ENCODE measurements around the gene PELO.

Gene PELO

GRCh38 chr5:52770287-52770939 lies 17.3 kb upstream of the PELO start:
- in situ Hi-C loops (cut with HindIII; ENCODE audit: low sequenced_read_pairs): no loop called here

GRCh38 chr5:52771343-52772039 lies 16.2 kb upstream of the PELO start:
- in situ Hi-C loops (cut with HindIII; ENCODE audit: low sequenced_read_pairs): no loop called here

- in situ Hi-C loops (cut with HindIII; ENCODE audit: low sequenced_read_pairs): no loop called here
Measured at GRCh38 chr5:52772668-52773067, 15.0 kb upstream of the PELO start.

GRCh38 chr5:52773342-52773741 lies 14.4 kb upstream of the PELO start:
- in situ Hi-C loops (cut with HindIII; ENCODE audit: low sequenced_read_pairs): no loop called here

GRCh38 chr5:52774005-52774410 lies 13.7 kb upstream of the PELO start:
- in situ Hi-C loops (cut with HindIII; ENCODE audit: low sequenced_read_pairs): no loop called here

- in situ Hi-C loops (cut with HindIII; ENCODE audit: low sequenced_read_pairs): no loop called here
Measured at GRCh38 chr5:52776116-52776515, 11.6 kb upstream of the PELO start.

- in situ Hi-C loops (cut with HindIII; ENCODE audit: low sequenced_read_pairs): no loop called here
Measured at GRCh38 chr5:52777186-52777585, 10.5 kb upstream of the PELO start.

GRCh38 chr5:52778781-52779180 lies 8.9 kb upstream of the PELO start:
- in situ Hi-C loops (cut with HindIII; ENCODE audit: low sequenced_read_pairs): no loop called here

- in situ Hi-C loops (cut with HindIII; ENCODE audit: low sequenced_read_pairs): no loop called here
Measured at GRCh38 chr5:52779213-52779612, 8.5 kb upstream of the PELO start.

- in situ Hi-C loops (cut with HindIII; ENCODE audit: low sequenced_read_pairs): no loop called here
Measured at GRCh38 chr5:52783226-52783959, 4.3 kb upstream of the PELO start.

- in situ Hi-C loops (cut with HindIII; ENCODE audit: low sequenced_read_pairs): no loop called here
Measured at GRCh38 chr5:52784737-52785136, 3.0 kb upstream of the PELO start.

- in situ Hi-C loops (cut with HindIII; ENCODE audit: low sequenced_read_pairs): no loop called here
Measured at GRCh38 chr5:52786391-52786790, 1.3 kb upstream of the PELO start.

- in situ Hi-C loops (cut with HindIII; ENCODE audit: low sequenced_read_pairs): no loop called here
Measured at GRCh38 chr5:52786949-52787599, 642 bp upstream of the PELO start.

GRCh38 chr5:52788505-52788821 lies 747 bp downstream of the PELO start:
- in situ Hi-C loops (cut with HindIII; ENCODE audit: low sequenced_read_pairs): no loop called here

- in situ Hi-C loops (cut with HindIII; ENCODE audit: low sequenced_read_pairs): no loop called here
Measured at GRCh38 chr5:52789378-52789777, 1.7 kb downstream of the PELO start.

- in situ Hi-C loops (cut with HindIII; ENCODE audit: low sequenced_read_pairs): no loop called here
Measured at GRCh38 chr5:52789851-52790250, 2.1 kb downstream of the PELO start.

- in situ Hi-C loops (cut with HindIII; ENCODE audit: low sequenced_read_pairs): no loop called here
Measured at GRCh38 chr5:52791366-52791765, 3.6 kb downstream of the PELO start.

GRCh38 chr5:52794519-52794918 lies 6.8 kb downstream of the PELO start:
- in situ Hi-C loops (cut with HindIII; ENCODE audit: low sequenced_read_pairs): no loop called here

- in situ Hi-C loops (cut with HindIII; ENCODE audit: low sequenced_read_pairs): no loop called here
Measured at GRCh38 chr5:52796031-52796430, 8.3 kb downstream of the PELO start.

- in situ Hi-C loops (cut with HindIII; ENCODE audit: low sequenced_read_pairs): no loop called here
Measured at GRCh38 chr5:52796516-52797103, 8.9 kb downstream of the PELO start.

GRCh38 chr5:52798938-52799337 lies 11.2 kb downstream of the PELO start:
- in situ Hi-C loops (cut with HindIII; ENCODE audit: low sequenced_read_pairs): no loop called here

All from DLD1 (cell line).